GM12878 (cell line): ENCODE data around the gene VWA3A. TPM values are rescaled to one million over a fixed set of nuclear protein-coding genes. Genes with fewer than 3 reads are reported as not detected.

Source experiments
- polyA plus RNA-seq, 11 experiments: library from polyadenylated mRNA; depleted of rRNA in 4 of 11; unstranded in 6 of 11; stranded (reverse) in 5 of 11; fragments of >200 nt; fragmentation: Nextera tagmentation in 4 of 11; fragmentation: Illumina TruSeq in 1 of 11; extraction: Ambion mirVana in 4 of 11; extraction: Trizol in 1 of 11; gene quantifications; 1 replicate in 1 of 11; 2 replicates in 10 of 11; pipeline versions ENCODE4 v1.2.1 to v1.2.3, GENCODE V29; 2011 to 2016; ENCODE audit warnings: inconsistent platforms in 2 of 11, missing spikeins in 2 of 11, low read depth in 1 of 11
- total RNA-seq, 4 experiments: library from RNA; depleted of rRNA in 3 of 4; stranded (reverse); fragments of >200 nt in 3 of 4; fragmentation: Illumina TruSeq in 1 of 4; extraction: Trizol in 1 of 4; gene quantifications; 2 replicates each; pipeline versions ENCODE4 v1.2.1 to v1.2.3, GENCODE V29; 2013 to 2021
- TF ChIP-seq, protein P1 (sequence below): IDR thresholded peaks from 2 replicates; pipeline ENCODE4 v1.6.1; 2012; ENCODE audit warnings: improper control_type of control experiment, low read depth, low read length; ENCODE audit not compliant: insufficient replicate concordance
- TF ChIP-seq, protein P2 (sequence below): fragments of 450-650 bp; IDR thresholded peaks from 2 replicates; pipeline ENCODE4 v1.6.1; 2017; ENCODE audit warnings: mild to moderate bottlenecking, moderate library complexity

VWA3A gene
- total and polyA plus RNA-seq, 10 of the 15 experiments (the other 5 are each of a cell fraction or from before 2014, with no cell fraction given): 0.01 TPM; not detected in 9

DNA sequence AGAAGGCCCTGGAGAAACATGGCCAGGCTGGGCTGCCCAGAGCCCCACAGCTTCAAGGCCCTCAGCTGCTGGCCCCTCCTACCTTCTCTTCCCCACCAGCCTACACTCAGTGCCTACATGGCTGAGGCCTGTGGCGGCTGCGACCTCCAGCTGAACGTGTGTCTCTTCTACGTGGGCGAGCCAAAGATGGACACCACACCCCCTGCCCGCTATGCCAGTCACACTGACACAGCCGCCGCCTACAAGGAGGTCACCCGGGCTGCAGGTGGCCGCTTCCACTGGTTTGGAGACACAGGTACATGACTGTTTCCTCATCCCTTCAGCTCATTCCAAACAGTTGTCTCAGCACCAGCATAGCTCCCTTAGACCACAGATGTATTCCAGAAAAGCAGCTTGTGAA, 40.5 kb downstream of the VWA3A start (continued):
- TF ChIP-seq, protein P1, sequence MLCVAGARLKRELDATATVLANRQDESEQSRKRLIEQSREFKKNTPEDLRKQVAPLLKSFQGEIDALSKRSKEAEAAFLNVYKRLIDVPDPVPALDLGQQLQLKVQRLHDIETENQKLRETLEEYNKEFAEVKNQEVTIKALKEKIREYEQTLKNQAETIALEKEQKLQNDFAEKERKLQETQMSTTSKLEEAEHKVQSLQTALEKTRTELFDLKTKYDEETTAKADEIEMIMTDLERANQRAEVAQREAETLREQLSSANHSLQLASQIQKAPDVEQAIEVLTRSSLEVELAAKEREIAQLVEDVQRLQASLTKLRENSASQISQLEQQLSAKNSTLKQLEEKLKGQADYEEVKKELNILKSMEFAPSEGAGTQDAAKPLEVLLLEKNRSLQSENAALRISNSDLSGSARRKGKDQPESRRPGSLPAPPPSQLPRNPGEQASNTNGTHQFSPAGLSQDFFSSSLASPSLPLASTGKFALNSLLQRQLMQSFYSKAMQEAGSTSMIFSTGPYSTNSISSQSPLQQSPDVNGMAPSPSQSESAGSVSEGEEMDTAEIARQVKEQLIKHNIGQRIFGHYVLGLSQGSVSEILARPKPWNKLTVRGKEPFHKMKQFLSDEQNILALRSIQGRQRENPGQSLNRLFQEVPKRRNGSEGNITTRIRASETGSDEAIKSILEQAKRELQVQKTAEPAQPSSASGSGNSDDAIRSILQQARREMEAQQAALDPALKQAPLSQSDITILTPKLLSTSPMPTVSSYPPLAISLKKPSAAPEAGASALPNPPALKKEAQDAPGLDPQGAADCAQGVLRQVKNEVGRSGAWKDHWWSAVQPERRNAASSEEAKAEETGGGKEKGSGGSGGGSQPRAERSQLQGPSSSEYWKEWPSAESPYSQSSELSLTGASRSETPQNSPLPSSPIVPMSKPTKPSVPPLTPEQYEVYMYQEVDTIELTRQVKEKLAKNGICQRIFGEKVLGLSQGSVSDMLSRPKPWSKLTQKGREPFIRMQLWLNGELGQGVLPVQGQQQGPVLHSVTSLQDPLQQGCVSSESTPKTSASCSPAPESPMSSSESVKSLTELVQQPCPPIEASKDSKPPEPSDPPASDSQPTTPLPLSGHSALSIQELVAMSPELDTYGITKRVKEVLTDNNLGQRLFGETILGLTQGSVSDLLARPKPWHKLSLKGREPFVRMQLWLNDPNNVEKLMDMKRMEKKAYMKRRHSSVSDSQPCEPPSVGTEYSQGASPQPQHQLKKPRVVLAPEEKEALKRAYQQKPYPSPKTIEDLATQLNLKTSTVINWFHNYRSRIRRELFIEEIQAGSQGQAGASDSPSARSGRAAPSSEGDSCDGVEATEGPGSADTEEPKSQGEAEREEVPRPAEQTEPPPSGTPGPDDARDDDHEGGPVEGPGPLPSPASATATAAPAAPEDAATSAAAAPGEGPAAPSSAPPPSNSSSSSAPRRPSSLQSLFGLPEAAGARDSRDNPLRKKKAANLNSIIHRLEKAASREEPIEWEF: no peak
- TF ChIP-seq, protein P2, sequence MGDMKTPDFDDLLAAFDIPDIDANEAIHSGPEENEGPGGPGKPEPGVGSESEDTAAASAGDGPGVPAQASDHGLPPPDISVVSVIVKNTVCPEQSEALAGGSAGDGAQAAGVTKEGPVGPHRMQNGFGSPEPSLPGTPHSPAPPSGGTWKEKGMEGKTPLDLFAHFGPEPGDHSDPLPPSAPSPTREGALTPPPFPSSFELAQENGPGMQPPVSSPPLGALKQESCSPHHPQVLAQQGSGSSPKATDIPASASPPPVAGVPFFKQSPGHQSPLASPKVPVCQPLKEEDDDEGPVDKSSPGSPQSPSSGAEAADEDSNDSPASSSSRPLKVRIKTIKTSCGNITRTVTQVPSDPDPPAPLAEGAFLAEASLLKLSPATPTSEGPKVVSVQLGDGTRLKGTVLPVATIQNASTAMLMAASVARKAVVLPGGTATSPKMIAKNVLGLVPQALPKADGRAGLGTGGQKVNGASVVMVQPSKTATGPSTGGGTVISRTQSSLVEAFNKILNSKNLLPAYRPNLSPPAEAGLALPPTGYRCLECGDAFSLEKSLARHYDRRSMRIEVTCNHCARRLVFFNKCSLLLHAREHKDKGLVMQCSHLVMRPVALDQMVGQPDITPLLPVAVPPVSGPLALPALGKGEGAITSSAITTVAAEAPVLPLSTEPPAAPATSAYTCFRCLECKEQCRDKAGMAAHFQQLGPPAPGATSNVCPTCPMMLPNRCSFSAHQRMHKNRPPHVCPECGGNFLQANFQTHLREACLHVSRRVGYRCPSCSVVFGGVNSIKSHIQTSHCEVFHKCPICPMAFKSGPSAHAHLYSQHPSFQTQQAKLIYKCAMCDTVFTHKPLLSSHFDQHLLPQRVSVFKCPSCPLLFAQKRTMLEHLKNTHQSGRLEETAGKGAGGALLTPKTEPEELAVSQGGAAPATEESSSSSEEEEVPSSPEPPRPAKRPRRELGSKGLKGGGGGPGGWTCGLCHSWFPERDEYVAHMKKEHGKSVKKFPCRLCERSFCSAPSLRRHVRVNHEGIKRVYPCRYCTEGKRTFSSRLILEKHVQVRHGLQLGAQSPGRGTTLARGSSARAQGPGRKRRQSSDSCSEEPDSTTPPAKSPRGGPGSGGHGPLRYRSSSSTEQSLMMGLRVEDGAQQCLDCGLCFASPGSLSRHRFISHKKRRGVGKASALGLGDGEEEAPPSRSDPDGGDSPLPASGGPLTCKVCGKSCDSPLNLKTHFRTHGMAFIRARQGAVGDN: no peak
